Panc1 (cell line): ENCODE results near the gene CELF1. TPM values are rescaled to one million over a fixed set of nuclear protein-coding genes. Genes with fewer than 3 reads are reported as not detected.

ENCODE experiments used
- ATAC-seq: fragments of 200-7000 bp; cut with Tn5 transposase; 2 replicates; pipeline ENCODE4 v1.9.1; 2020; ENCODE audit warnings: mild to moderate bottlenecking, moderate library complexity
- BruUV-seq: library from RNA; stranded (reverse); fragments of 400-500 nt; replicated peaks from 2 replicates; lab custom pipeline; 2021; lab: Mats Ljungman, UMichigan
- CTCF ChIA-PET: fragments of 300-600 bp; sonication (Branson Sonifier 250); formaldehyde crosslinking; loops from one replicate; lab custom pipeline; 2022; ENCODE audit warnings: antibody characterized with exemption; lab: Charles Lee
- POLR2A ChIA-PET: fragments of 300-600 bp; sonication (Branson Sonifier 250); formaldehyde crosslinking; loops from one replicate; lab custom pipeline; 2022; ENCODE audit warnings: antibody characterized with exemption; lab: Charles Lee
- DNase-seq: peaks from one replicate; pipeline ENCODE4 v3.0.0-alpha.2; 2010; ENCODE audit warnings: low read depth, low spot score
- H3K27ac ChIP-seq: 2 replicates; pipeline ENCODE4 v1.5.1; 2011; ENCODE audit warnings: mild to moderate bottlenecking, low read length, inconsistent platforms
- H3K27me3 ChIP-seq: fragments of 200-500 bp; sonication (Bioruptor generic); 2 replicates; pipeline ENCODE4 v1.6.0; 2014; ENCODE audit warnings: low read length, inconsistent platforms; ENCODE audit not compliant: control insufficient read depth, insufficient read depth
- H3K36me3 ChIP-seq: fragments of 200-500 bp; sonication (Bioruptor generic); 2 replicates; pipeline ENCODE4 v1.5.1; 2014; ENCODE audit warnings: inconsistent platforms, mild to moderate bottlenecking, low read length, moderate library complexity; ENCODE audit not compliant: control insufficient read depth, insufficient read depth
- H3K4me1 ChIP-seq: 2 replicates; pipeline ENCODE4 v1.5.1; 2011; ENCODE audit warnings: inconsistent platforms, mild to moderate bottlenecking, low read length, moderate library complexity; ENCODE audit not compliant: control insufficient read depth, insufficient read depth
- H3K4me3 ChIP-seq, 2 experiments: 2 replicates each; pipeline ENCODE4 v1.5.1; 2011 to 2012; ENCODE audit warnings: low read depth in 2 of 2, low read length in 2 of 2, mild to moderate bottlenecking in 2 of 2, inconsistent platforms in 1 of 2, moderate library complexity in 1 of 2
- H3K9me3 ChIP-seq: fragments of 200-500 bp; sonication (Bioruptor generic); 2 replicates; pipeline ENCODE4 v1.5.1; 2014; ENCODE audit warnings: low read depth, mild to moderate bottlenecking, inconsistent platforms, low read length, moderate library complexity; ENCODE audit not compliant: control insufficient read depth, insufficient read depth
- POLR2AphosphoS5 ChIP-seq: IDR thresholded peaks from 2 replicates; pipeline ENCODE4 v1.6.1; 2012; ENCODE audit warnings: mild to moderate bottlenecking, low read depth, low read length, moderate library complexity
- SIN3A ChIP-seq: IDR thresholded peaks from 2 replicates; pipeline ENCODE4 v1.6.1; 2012; ENCODE audit warnings: low read depth, mild to moderate bottlenecking, low read length, moderate library complexity, borderline replicate concordance; ENCODE audit not compliant: insufficient read depth
- TCF7L2 ChIP-seq: IDR thresholded peaks from 2 replicates; pipeline ENCODE4 v1.6.1; 2011; ENCODE audit warnings: mild to moderate bottlenecking, low read depth, low read length, inconsistent platforms
- in situ Hi-C: cut with HindIII; loops from 2 replicates; pipeline ENCODE4 v1.10.0; 2016; ENCODE audit warnings: low sequenced_read_pairs, low pct_unique_long_range_greater_than_20kb
- intact Hi-C: fragments of 100-400 bp; cut with micrococcal nuclease; formaldehyde crosslinking; loops from one replicate; pipeline ENCODE4 v1.10.0; 2022; ENCODE audit not compliant: unreplicated experiment
- total RNA-seq: library from RNA; stranded (reverse); gene quantifications from one replicate; pipeline ENCODE4 v1.2.1, GENCODE V29; 2021; ENCODE audit not compliant: unreplicated experiment
- TF ChIP-seq, protein P1 (sequence below), 2 experiments: IDR thresholded peaks; 2 replicates each; pipeline ENCODE4 v1.6.1; 2011 to 2012; ENCODE audit warnings: low read depth in 2 of 2, control low read depth in 1 of 2, low read length in 1 of 2, mild to moderate bottlenecking in 1 of 2, moderate library complexity in 1 of 2; ENCODE audit not compliant: insufficient read depth in 1 of 2
- TF ChIP-seq, protein P2 (sequence below): fragments of 450-650 bp; IDR thresholded peaks from 2 replicates; pipeline ENCODE4 v1.5.1; 2017; ENCODE audit warnings: mild to moderate bottlenecking

The CELF1 gene
- total RNA-seq, 1 experiment from 2014 or later: 160 TPM

DNA sequence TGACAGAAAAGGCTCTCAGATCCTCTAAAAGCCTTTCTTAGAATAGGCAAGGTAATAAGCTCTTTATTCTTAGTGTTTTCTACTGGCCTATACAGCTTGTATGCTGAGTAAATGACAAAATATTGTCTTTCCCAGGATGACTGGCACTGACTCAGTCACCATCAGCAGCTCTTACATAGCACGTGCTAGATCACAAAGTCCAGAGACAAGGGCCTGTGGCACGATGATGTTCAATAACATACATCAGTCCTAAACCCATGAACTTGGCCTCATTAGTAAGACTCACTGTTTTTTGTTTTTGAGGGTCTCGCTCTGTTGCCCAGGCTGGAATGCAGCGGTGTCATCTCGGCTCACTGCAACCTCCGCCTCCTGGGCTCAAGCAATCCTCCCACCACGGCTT, 42.7 kb downstream of the CELF1 start:
- Histone ChIP-seq H3K4me3 (no peak overlapping the region), H3K36me3 (no peaks in the 10 kb centered on the region), H3K27me3 (no peaks in the 10 kb centered on the region), H3K27ac (no peak overlapping the region), H3K9me3 (no peaks in the 10 kb centered on the region), H3K4me1 (peaks cover 48% of the 10 kb centered on the region)
- in situ Hi-C loops: no loop called here
- DNase-seq (peak; percentile 53), ATAC-seq (no peak; the same call in 1 of the 2 replicates)
- CTCF ChIA-PET: no interaction called here
- TF ChIP-seq, protein P1, sequence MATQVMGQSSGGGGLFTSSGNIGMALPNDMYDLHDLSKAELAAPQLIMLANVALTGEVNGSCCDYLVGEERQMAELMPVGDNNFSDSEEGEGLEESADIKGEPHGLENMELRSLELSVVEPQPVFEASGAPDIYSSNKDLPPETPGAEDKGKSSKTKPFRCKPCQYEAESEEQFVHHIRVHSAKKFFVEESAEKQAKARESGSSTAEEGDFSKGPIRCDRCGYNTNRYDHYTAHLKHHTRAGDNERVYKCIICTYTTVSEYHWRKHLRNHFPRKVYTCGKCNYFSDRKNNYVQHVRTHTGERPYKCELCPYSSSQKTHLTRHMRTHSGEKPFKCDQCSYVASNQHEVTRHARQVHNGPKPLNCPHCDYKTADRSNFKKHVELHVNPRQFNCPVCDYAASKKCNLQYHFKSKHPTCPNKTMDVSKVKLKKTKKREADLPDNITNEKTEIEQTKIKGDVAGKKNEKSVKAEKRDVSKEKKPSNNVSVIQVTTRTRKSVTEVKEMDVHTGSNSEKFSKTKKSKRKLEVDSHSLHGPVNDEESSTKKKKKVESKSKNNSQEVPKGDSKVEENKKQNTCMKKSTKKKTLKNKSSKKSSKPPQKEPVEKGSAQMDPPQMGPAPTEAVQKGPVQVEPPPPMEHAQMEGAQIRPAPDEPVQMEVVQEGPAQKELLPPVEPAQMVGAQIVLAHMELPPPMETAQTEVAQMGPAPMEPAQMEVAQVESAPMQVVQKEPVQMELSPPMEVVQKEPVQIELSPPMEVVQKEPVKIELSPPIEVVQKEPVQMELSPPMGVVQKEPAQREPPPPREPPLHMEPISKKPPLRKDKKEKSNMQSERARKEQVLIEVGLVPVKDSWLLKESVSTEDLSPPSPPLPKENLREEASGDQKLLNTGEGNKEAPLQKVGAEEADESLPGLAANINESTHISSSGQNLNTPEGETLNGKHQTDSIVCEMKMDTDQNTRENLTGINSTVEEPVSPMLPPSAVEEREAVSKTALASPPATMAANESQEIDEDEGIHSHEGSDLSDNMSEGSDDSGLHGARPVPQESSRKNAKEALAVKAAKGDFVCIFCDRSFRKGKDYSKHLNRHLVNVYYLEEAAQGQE (IDR thresholded peaks at IDR 0.05; ENCODE audit: insufficient read depth in 1 of 2, low read depth in 2 of 2, low read length in 1 of 2): no peak
- no peak for TF ChIP-seq TCF7L2
- TF ChIP-seq, protein P2, sequence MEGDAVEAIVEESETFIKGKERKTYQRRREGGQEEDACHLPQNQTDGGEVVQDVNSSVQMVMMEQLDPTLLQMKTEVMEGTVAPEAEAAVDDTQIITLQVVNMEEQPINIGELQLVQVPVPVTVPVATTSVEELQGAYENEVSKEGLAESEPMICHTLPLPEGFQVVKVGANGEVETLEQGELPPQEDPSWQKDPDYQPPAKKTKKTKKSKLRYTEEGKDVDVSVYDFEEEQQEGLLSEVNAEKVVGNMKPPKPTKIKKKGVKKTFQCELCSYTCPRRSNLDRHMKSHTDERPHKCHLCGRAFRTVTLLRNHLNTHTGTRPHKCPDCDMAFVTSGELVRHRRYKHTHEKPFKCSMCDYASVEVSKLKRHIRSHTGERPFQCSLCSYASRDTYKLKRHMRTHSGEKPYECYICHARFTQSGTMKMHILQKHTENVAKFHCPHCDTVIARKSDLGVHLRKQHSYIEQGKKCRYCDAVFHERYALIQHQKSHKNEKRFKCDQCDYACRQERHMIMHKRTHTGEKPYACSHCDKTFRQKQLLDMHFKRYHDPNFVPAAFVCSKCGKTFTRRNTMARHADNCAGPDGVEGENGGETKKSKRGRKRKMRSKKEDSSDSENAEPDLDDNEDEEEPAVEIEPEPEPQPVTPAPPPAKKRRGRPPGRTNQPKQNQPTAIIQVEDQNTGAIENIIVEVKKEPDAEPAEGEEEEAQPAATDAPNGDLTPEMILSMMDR: no peak
- no peak for TF ChIP-seq POLR2AphosphoS5
- no peak for TF ChIP-seq SIN3A
- intact Hi-C loops: no loop called here
- POLR2A ChIA-PET: interaction anchor here (0.7 kb wide), 1 partner anchor 69 kb away, joined by 3 read pairs; the partner anchor contains the start of genes KBTBD4 and NDUFS3
- no TSS peak for BruUV-seq

DNA sequence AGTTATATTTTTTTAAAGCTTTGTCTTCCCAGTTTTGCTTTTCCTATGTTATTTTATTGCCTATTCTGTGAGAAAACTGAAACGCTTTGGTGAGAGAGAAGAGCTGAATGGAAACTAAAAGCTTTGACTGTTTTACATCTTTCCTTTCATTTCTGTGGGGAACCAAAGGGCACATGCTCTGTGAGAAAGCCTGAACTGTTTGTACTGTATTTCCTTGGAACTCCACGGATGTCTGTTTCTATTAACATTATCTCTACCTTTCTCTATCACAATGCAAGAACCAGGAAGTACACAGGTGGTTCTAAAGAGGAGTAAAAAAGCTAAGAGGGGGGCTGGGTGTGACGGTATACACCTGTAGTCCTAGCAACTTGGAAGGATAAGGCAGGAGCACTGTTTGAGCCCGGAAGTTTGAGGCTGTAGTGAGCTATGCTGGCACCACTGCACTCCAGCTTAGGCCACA, 43.8 kb downstream of the CELF1 start:
- TF ChIP-seq TCF7L2 (no peak), SIN3A (no peak), POLR2AphosphoS5 (no peak)
- TF ChIP-seq, protein P1 (IDR thresholded peaks at IDR 0.05; ENCODE audit: insufficient read depth in 1 of 2, low read depth in 2 of 2, low read length in 1 of 2): no peak
- TF ChIP-seq, protein P2: no peak
- no peaks in the 10 kb centered on the region for H3K36me3 ChIP-seq
- peaks cover 37% of the 10 kb centered on the region for H3K4me1 ChIP-seq
- DNase-seq (no peak), ATAC-seq (no peak)
- BruUV-seq: no TSS peak
- H3K4me3 ChIP-seq: no peak overlapping the region
- H3K9me3 ChIP-seq: no peaks in the 10 kb centered on the region
- H3K27ac ChIP-seq: no peak overlapping the region; the same call in 1 of the 2 replicates
- intact Hi-C loops (no loop called here), in situ Hi-C loops (no loop called here)
- ChIA-PET POLR2A (no interaction called here), CTCF (interaction anchor here (0.6 to 1.0 kb wide), 2 partner anchors 42 to 44 kb away, joined by 3 read pairs; no protein-coding TSS in a partner anchor)
- no peaks in the 10 kb centered on the region for H3K27me3 ChIP-seq
